HG03565 (cell line): ENCODE data around the gene MACIR.
A peak's percentile ranks its signal among the peaks of the same experiment; 100 is the strongest.
"Not testable (repeated sequence)": the region's sequence is repeated elsewhere in the genome, so short reads cannot be mapped to it uniquely, and the experiment has no call there.

ENCODE experiments used
- ATAC-seq: cut with Tn5 transposase; IDR thresholded peaks from one replicate; pipeline ENCODE4 v1.9.1; 2021; ENCODE audit warnings: mild to moderate bottlenecking, moderate library complexity; ENCODE audit not compliant: unreplicated experiment

MACIR gene

DNA sequence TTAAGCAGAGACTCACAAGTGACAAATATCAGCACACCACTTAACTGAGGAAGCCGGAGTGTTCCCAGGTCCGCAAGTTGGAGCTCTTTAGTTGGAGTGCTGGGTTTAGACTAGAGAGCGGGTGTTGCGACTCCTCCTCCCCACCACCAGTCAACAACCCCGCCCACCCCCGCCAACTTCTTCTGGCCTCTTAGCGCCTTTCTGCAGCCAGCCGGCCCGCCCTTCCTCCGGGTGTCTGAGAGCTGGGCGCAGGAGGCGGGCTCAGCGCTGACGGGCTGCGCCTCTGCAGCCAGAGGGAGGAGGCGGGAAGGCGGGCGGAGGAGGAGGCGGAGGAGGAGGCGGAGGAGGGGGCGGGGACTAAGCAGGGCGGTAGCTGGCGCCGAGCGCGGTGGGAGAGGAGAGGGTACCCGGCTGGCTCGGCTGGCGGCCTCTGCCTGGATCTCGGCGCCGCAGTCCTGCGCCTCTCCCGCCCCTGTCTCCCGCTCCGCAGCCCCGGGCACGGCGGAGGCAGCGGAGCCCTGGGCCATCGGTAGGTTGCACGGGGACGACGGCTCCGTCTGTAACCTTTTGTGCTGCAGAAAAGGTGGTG lies at the start of gene MACIR:
TSS of gene MACIR (plus strand) at position 396 of the 589 bp plus-strand sequence. CDS start 17,157 bp downstream, outside the sequence.
- peak; percentile 69 for ATAC-seq

DNA sequence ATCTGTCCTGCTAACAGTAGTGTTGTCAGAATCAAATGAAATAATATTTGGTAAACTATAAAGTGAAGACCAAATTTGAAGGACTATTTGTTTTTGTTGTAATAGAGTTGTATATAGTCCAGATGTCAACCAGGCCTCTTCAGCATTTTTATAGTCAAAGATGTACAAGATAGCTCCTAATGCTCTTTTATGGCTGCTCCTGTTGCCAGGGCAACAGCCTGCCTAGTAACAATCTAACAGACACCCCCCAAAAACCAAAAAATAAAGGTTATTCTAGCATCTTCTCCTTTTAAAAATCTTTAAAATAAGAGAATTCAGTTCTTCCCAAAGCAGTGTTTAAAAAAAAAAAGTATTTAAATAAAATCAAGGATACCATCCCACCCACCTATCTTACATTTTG lies 49.5 kb upstream of the MACIR start:
- ATAC-seq: no peak

DNA sequence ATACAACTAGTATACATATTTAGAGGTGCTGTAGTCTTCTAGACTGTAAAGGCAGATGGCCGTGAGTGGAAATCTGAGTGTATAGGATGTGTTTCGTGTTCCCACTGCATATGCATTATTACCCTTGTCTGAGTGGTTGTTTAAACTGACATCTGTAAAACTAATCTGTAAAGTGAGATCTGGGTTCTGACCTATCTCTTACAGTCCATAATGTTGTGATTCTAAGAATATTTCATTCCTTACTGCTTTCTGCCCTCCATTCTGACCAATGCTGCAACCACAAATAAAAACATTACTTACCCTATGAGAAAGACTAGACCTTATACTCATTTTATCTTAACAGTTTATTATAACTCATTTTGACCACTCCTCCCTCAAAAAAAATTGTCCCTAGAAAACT lies 47.6 kb upstream of the MACIR start:
- ATAC-seq: no peak

- peak; percentile 77 for ATAC-seq
These were observed 46.7 kb upstream of the MACIR start for GRCh38 chr5:103211576-103212561.

GRCh38 chr5:103216137-103216536 lies 42.4 kb upstream of the MACIR start:
- ATAC-seq: no peak

DNA sequence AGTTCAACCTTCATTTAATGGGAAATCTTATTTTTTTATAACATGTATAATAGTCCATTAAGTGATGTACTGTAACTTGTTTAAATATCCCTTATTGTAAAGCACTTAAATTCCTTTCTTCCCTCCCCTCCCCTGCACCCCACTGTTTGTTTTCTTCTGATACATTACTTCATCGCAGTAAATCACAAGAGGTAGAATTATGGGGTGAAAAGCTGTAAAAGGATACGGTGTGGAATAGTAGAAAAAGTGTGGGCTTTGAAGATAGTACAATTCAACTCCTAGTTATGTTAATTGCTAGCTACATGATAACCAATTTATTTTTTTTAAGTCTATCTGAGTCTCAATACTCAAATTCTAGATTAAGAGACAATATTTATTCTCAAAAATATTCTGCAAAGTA lies 41.9 kb upstream of the MACIR start:
- no peak for ATAC-seq

DNA sequence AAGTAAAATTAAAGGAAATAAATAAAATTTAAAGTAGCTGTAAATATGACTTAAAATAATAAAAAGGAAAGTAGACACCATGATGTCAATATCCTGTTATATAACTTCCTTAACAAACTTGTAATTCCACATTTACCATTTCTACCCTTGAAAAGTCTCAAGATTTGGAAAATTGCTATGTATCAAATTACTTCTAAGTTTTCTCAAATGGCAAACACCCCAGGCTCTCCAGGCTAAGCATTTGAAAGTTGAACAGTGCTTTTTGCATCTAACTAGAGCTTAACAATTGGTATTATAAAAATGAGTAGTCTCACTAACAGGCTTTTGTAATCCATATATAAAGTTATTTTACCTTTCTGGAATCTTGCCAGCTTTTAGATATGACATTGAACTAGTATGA lies 41.5 kb upstream of the MACIR start:
- ATAC-seq: no peak

GRCh38 chr5:103218164-103218563 lies 40.4 kb upstream of the MACIR start:
- ATAC-seq: no peak

GRCh38 chr5:103219074-103219473 lies 39.5 kb upstream of the MACIR start:
- not testable (repeated sequence) for ATAC-seq

DNA sequence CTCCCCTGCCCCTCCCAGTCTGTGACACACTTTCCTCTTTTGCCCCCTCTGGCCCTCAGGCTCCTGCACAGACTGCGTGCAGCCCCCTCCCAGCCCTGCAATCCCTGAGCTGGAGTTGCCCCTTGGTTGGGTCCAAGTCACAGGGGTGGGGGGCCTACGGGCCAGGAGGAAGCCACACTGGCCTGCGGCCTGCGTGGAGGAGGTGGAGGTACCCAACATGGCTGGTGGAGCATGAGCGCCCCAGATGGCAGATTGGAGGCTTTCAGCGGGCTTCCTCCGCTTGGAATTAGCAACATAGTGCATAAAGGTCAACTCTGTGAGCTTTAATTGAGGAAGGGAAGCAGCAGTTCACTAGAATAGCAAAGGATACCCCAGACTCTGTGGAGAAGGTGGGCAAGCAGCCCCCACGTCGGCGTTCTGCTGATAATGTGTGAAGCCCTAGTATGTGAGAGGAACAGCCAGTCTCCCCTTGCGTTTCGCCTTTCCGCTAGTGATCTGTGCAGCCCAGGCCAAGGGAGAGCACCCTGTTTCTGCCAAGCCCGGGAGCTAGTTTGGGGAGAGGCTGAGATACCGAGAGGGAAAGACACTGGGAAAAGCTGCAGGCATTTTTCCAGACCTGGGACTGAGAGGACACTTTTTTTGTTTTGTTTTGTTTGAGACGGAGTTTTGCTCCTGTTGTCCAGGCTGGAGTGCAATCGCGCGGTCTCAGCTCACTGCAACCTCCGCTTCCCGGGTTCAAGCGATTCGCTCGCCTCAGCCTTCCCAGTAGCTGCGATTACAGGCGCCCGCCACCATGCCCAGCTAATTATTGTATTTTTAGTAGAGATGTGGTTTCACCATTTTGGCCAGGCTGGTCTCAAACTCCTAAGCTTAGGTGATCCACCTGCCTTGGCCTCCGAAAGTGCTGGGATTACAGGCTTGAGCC lies 35.3 kb upstream of the MACIR start:
- ATAC-seq: no peak

- peak; percentile 95 for ATAC-seq
These were observed 34.3 kb upstream of the MACIR start for GRCh38 chr5:103224118-103224893.

DNA sequence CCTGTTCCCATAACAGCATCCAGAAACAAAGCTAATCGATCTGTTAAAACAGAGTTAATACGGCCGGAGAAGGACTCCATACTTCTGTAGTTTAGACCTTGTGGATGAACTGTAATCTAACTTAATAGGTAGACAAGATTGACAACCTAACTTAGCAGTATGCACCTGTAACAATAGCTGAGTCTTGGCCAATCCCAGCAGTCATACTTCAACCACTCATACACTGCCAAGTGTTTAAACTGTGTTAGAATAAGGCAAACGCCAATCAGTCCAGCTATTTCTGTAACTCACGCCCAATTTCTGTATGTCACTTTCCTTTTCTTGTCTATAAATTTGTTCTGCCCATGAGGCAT lies 33.7 kb upstream of the MACIR start:
- ATAC-seq: no peak

GRCh38 chr5:103228061-103228460 lies 30.5 kb upstream of the MACIR start:
- ATAC-seq: no peak

DNA sequence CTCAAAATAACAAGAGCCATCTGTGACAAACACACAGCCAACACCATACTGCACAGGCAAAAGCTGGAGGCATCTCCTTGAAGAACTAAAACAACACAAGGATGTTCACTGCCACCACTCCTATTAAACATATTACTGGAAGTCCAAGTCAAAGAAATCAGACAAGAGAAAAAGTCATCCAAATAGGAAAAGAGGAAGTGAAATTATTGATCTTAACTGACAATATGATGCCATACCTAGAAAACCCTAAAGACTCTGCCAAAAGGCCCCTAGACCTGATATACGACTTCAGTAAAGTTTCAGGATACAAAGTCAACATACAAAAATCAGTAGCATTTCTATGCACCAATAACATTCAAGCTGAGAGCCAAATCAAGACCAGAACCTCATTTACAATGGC lies 30.0 kb upstream of the MACIR start:
- ATAC-seq: no peak

DNA sequence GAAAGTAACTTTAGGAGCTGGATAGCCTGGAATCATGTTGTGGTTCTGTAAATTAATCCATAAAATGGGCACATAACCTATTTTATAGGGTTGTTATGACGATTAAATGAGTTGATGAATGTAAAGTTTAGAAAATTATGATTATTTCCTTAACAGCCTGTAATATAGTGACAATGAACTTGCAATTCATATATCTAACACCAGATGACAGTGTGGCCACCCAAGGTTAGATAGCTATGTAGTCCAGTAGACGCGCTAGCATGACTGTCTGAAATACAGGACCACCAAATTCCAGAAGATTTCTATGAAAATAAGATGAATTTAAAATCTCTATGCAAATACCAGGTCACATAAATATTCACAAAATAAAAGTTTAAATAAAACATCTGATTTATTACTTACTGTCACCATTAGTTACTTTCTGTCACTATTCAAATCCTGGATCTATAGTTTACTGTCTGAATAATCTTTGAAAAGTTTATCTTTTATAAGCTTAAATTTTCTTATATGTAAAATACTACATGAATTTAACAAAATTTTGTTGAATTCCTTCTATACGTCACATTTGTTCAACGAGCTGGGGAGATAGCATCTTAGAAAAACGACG lies 26.1 kb upstream of the MACIR start:
- ATAC-seq: peak; percentile 73

GRCh38 chr5:103234239-103234975 lies 24.2 kb upstream of the MACIR start:
- ATAC-seq: no peak

DNA sequence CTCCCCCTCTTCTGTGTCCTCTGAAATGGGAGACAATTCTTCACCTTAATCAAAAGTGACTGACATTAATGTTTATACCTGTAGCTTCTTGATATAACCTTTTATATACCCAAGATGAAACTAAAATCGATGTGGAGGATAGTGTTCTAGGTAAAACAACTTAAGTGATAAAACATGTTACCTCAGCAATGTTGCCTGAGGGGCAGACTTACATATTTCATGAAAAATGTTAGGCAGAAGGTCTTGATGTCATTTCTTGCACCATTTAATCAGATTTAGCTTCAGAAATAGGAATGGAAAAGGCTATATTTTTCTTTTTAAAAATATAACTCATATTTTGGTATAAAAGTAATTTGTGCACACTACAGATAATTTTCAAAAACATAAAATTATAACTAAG lies 22.7 kb upstream of the MACIR start:
- no peak for ATAC-seq

GRCh38 chr5:103237778-103238177 lies 20.8 kb upstream of the MACIR start:
- ATAC-seq: no peak

DNA sequence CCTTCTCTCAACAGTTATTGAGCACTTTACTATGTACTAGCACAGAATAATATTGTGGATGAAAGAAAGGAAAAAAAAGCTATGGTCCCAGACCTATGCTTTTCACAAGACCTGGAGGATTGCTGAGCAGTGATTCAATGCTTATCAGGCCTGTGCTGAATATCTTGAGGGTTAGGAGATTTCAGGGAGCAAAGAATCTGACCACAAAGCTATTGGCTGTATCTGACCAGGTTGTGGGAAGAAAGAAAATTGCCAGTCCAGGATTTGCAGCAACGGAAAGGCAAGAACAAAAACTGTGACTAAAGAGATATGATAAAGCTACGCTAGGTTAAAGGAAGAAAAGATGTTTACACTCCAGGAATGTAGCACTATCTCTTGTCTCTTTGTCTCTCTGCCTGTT lies 14.9 kb upstream of the MACIR start:
- ATAC-seq: no peak
